Stimulated activated memory B cell treated with anti-CD40 and anti-IgM and Interleukin-4, amounts not matched to agents 10 μg/mL and 1 μg/mL and 100 μg/mL, for 72 hours (primary cell): ENCODE data around the gene NOL12.

Source experiments
- ATAC-seq: fragments of 150-1000 bp; cut with Tn5 transposase; 2 replicates; pipeline ENCODE4 v1.10.0; 2021
- H3K27ac Mint-ChIP-seq: one replicate; pipeline ENCODE4 v1.8.0; 2022; ENCODE audit warnings: mild to moderate bottlenecking, mixed read lengths
- H3K27me3 Mint-ChIP-seq: one replicate; pipeline ENCODE4 v1.8.0; 2022; ENCODE audit warnings: mixed read lengths
- H3K36me3 Mint-ChIP-seq: one replicate; pipeline ENCODE4 v1.8.0; 2022; ENCODE audit warnings: mixed read lengths
- H3K4me1 Mint-ChIP-seq: one replicate; pipeline ENCODE4 v1.8.0; 2022; ENCODE audit warnings: mixed read lengths
- H3K4me3 Mint-ChIP-seq: one replicate; pipeline ENCODE4 v1.8.0; 2022; ENCODE audit warnings: mild to moderate bottlenecking, moderate library complexity, mixed read lengths
- H3K9me3 Mint-ChIP-seq: one replicate; pipeline ENCODE4 v1.8.0; 2022; ENCODE audit warnings: mixed read lengths

NOL12 gene, protein sequence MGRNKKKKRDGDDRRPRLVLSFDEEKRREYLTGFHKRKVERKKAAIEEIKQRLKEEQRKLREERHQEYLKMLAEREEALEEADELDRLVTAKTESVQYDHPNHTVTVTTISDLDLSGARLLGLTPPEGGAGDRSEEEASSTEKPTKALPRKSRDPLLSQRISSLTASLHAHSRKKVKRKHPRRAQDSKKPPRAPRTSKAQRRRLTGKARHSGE

DNA sequence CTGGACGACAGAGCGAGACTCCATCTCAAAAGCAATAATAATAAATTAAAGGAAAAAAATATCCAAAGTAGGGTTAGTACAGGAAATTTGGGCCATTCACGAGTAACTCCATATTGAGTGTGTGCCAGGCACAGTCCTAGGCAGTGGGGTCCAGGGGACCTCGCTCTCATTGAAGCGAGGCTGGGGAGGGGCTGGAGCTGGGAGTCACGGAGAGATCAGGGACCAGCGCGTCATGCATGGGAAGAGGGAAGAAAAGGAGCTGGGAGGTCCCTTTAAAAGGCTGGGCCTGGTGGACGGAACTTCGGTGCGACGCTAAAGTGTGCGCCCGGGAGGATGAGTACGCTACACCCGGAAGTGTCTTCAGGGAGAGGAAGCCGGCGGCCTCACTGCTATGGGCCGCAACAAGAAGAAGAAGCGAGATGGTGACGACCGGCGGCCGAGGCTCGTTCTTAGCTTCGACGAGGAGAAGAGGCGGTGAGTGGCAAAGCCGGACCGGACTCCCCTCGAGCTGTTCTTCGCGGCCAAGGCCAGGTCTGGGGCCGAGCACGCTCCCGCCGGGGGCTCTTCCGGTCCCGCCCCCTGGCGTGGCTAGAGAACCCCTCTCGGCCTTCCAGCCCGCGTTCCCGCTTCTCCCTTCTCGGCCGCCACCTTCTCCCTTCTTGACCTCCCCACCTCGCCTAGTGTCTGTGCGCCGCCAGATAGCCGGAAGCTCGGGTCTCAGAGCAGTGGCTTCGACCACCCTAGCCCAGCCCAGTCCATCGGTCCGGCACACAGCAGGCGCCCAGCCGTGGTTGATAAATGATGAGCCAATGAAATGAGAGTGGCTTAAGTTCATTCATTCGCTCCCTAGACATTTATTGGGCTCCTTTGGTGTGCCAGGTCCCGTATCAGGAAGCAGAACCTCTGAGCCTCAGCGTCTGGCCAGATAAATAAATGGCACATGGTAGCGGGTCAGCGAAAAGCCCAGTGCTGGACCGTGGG lies at the start of gene NOL12:
NOL12 (plus strand) TSS at position 342 of the 981 bp plus-strand sequence; CDS start at position 392, 50 bp downstream.
- H3K36me3 Mint-ChIP-seq: peaks cover 22% of the 10 kb centered on the region
- peak within 1 kb of the TSS; percentile 85 for H3K27ac Mint-ChIP-seq
- peak; percentile 94 for ATAC-seq
- peak within 1 kb of the TSS; percentile 95 for H3K4me3 Mint-ChIP-seq
- H3K9me3 Mint-ChIP-seq: no peaks in the 10 kb centered on the region
- no peaks in the 10 kb centered on the region for H3K27me3 Mint-ChIP-seq
- H3K4me1 Mint-ChIP-seq: peaks cover 38% of the 10 kb centered on the region

DNA sequence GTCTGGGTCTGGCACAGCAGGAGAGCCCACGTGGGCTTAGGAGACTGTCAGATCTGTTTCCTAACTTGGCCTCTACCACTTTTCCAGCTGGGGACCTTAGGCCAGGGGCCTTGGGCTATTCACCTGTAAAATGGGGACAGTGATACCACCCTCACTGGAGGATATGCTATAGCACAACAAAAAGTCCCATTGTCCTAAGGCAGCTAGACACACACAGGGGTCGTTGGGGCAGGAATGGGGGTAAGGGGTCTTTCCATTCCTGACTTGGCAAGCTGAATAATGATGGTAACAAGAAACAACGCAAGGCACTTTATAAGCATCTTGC lies 49.2 kb upstream of the NOL12 start:
- Mint-ChIP-seq H3K9me3 (no peaks in the 10 kb centered on the region), H3K4me1 (peaks cover 87% of the 10 kb centered on the region), H3K27me3 (no peaks in the 10 kb centered on the region), H3K36me3 (peaks cover 3% of the 10 kb centered on the region), H3K4me3 (peak overlapping the region; percentile 24), H3K27ac (peak overlapping the region; percentile 92)
- ATAC-seq: no peak

DNA sequence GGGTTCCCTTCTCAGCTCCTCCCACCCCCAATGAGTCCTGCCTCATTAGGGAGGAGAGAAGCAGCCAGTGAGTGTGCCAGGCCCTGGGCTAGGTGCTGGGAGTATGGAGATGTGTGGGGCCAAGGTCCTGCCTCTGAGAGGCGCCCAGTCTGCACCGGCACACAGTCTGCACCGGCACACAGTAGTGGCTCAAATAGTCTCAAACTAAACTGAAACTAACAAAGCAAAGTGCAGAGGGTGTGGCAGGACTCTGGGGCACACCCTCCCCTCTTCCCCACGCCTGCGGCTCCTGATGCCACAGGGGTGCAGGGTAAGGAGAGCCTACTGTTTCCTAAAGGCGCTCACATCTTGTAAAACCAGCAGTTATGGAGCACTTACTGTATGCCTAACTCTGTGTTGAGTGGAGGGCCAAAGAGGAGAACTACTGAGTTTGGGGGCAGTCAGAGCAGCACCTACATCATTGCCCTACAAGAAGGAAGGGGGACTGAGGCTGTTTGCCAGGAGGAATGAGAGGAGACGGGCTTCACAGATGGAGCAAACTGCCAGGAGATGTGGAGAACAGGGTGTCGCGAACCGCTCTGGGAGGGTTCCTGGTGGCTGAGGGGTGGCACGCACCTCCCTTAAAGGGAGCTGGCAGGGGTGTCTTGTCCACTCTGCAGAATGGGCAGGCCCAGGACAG lies 47.6 kb upstream of the NOL12 start:
- no peak for ATAC-seq
- Mint-ChIP-seq H3K36me3 (peaks cover 5% of the 10 kb centered on the region), H3K27me3 (no peaks in the 10 kb centered on the region), H3K4me3 (peak overlapping the region; percentile 93), H3K9me3 (no peaks in the 10 kb centered on the region), H3K27ac (peak overlapping the region; percentile 92), H3K4me1 (peaks cover 87% of the 10 kb centered on the region)

DNA sequence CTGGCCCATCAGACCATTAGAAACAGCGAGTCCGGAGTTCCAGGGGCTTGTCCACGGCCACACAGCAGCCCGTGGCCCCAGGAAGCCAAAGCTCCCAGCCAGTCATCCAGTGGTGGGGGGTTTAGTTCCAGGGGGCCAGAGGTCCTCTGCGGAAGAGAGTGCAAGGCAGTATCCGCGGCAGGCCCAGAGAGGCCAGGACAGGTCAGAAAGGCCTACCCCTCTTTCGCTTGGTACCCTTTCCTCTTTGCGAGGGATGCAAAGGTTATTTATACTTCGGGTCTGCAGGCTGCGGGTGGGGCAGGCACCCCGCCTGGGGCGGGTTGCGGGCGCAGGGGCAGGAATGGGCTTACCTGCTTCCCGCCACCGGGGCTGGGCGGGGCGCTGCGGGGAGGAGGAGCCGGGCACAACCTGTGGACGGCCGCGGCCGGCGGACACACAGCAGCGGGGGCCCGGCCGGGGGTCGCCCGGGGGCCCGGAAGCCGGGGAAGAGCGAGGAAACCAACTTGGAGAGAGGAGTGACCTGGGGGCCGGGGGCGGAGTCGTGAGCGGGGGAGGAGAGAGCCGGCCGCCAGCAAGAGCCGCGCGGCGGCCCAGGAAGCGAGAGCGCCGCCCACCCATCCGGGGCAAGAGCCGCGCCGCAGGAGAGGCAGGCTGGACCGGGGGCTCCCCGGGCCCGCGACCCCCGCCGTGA lies 46.9 kb upstream of the NOL12 start, which contains the start of gene SH3BP1:
SH3BP1 (plus strand) TSS at position 600 of the 691 bp plus-strand sequence. CDS start 119 bp downstream, outside the sequence.
- Mint-ChIP-seq H3K4me3 (peak within 1 kb of the TSS; percentile 93), H3K36me3 (peaks cover 11% of the 10 kb centered on the region), H3K4me1 (peaks cover 85% of the 10 kb centered on the region), H3K27me3 (no peaks in the 10 kb centered on the region), H3K9me3 (no peaks in the 10 kb centered on the region), H3K27ac (peak within 1 kb of the TSS; percentile 92)
- peak; percentile 50 for ATAC-seq

DNA sequence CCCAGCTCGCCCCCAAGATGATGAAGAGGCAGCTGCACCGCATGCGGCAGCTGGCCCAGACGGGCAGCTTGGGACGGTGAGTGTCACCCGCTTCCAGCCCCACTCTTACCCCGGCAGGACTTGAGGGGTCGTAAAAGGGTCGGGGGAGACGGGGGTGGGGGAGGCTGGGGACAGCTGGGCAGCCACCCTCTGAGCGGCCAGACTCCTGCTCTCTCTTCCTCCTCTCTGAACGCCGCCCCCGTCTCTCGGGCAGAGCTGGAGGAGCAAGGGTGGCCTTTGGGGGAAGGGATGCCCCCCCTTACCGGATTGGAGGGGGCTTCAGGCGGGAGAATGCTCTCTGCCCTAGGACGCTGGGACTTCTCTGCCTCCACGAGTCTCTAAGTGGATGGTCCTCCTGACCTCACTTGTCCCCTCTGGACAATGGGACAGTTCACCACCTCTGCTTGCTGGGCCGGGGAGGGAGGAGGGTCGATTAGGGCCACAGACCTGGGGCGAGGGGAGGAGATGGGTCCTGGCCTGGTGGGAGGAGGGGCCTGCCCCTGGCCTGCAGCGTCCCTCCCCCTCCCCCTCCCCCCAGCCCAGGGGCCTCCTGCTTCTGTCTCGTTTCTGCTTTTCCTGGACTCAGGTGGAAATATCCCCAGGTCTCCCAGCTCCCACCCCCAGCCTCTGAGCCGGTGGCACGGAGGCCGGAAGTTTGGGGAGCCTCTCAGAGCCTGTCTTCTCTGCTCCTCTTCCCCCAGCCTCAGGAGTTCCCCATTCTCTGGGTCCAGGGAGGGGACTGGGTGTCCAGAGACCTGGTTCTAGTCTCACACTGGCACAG lies 46.2 kb upstream of the NOL12 start:
- Mint-ChIP-seq H3K9me3 (no peaks in the 10 kb centered on the region), H3K27me3 (no peaks in the 10 kb centered on the region), H3K4me3 (peak overlapping the region; percentile 93), H3K4me1 (peaks cover 83% of the 10 kb centered on the region), H3K36me3 (peaks cover 18% of the 10 kb centered on the region), H3K27ac (peak overlapping the region; percentile 92)
- peak; percentile 21 for ATAC-seq

DNA sequence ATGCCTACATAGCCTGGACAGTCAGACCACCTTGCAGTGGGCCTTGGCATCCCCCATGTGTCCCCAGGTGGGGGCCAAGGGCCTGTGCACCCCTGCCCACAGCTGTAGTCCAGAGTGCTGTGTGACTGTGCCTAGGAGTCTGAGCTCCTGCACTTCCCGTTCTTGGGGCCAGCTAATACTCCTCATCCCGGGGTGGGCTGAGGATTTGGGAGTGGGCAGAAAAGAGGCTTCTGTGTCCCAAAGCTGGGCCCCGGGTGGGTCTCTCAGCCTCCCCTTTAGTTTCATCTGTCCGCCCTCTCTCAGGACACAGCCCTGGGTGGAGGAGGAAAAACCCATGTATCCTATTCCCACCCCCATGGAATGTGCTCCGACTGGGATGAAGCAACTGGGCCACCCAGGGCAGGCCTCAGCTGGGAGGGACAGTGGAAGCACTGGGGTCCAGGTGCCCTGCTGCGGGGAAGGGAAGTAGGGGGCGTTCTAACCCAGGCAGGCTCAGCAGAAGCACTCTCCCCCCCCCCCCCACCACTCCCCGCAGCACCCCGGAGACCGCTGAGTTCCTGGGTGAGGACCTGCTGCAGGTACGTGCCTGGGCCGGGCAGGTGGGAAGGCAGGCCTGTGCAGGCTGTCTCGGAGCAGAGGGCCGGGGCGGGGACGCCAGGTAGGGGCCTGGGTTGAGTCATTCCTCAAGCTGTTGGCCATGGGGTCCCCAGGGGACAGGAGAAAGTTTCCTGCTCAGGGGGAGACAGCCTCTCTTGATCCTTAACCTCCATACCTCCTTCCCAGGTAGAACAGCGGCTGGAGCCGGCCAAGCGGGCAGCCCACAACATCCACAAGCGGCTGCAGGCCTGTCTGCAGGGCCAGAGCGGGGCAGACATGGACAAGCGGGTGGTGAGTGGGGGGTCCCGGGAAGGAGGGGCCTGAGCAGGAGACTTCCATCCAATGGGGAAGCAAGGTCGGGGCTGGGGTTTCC lies 45.3 kb upstream of the NOL12 start:
- H3K27ac Mint-ChIP-seq: peak overlapping the region; percentile 92
- no peaks in the 10 kb centered on the region for H3K9me3 Mint-ChIP-seq
- ATAC-seq: no peak
- peaks cover 21% of the 10 kb centered on the region for H3K36me3 Mint-ChIP-seq
- H3K27me3 Mint-ChIP-seq: no peaks in the 10 kb centered on the region
- H3K4me3 Mint-ChIP-seq: peak overlapping the region; percentile 93
- peaks cover 78% of the 10 kb centered on the region for H3K4me1 Mint-ChIP-seq

DNA sequence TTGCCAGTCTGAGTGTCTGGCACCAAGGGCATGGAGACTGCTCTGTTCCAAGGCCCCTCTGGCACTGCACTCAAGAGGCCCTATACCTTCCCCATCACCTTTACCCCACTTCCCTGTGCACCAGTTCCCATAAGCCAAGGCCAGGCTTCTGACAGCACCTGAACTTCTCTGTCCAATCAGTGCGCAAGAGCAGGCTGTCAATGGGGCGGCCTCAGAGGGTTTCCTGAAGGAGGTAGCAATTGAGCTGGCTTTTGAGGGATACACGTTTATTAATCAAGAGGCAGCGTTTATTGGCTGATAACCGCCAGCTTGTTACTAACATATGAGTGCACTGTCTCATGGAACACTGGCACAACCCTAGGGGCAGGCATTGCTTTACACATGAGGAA lies 44.6 kb upstream of the NOL12 start:
- Mint-ChIP-seq H3K4me1 (peaks cover 71% of the 10 kb centered on the region), H3K9me3 (no peaks in the 10 kb centered on the region), H3K36me3 (peaks cover 24% of the 10 kb centered on the region), H3K27me3 (no peaks in the 10 kb centered on the region), H3K4me3 (no peak overlapping the region), H3K27ac (no peak overlapping the region)
- no peak for ATAC-seq

DNA sequence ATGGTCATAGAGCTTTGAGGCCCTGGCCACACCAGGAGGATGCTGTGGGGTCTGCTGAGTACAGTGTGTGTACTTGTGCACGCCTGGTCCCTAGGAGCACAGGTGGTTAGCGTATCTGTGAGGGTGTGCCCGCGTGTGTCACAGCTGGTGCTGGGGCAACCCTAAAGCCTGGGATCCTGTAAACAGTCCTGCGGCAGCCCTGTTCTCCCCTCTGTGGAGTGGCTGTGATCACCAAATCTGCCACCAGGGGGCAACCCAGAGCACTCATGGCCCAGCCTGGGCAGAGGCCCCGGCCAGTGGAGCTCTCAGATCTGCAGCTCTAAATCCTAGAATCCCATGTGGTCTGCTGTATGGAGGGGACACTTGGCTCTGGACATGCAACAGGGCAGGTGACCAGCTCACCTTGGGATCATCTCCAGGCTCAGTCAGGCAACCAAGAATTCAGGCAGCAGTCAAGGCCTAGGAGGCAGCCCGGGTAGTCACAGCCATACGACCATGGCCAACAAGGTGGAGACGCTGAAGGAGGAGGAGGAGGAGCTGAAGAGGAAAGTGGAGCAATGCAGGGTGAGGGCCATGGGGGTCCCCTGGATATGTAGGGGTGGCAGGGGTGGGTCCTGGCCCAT lies 42.8 kb upstream of the NOL12 start:
- H3K36me3 Mint-ChIP-seq: peaks cover 35% of the 10 kb centered on the region
- peak overlapping the region; percentile 49 for H3K27ac Mint-ChIP-seq
- H3K4me1 Mint-ChIP-seq: peaks cover 53% of the 10 kb centered on the region
- no peaks in the 10 kb centered on the region for H3K27me3 Mint-ChIP-seq
- peak; percentile 81 for ATAC-seq
- no peak overlapping the region for H3K4me3 Mint-ChIP-seq
- H3K9me3 Mint-ChIP-seq: no peaks in the 10 kb centered on the region

DNA sequence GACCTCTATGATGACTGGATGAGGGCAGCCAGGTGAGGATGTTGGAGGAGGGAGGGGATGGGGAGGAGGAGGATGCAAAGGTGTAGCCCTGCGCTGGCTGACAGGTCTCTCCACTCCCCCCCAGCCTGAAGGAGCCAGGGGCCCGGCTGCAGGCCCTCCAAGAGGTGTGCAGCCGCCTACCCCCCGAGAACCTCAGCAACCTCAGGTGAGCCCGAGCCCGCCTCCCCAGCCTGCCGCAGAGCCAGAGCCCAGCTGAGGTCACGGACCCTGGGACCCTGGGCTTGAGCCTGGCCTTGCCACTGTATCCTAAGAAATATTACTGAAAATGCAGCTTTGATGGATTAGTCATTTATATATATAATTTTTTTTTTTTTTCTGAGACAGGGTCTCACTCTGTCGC lies 38.8 kb upstream of the NOL12 start:
- no peak overlapping the region for H3K4me3 Mint-ChIP-seq
- peaks cover 58% of the 10 kb centered on the region for H3K36me3 Mint-ChIP-seq
- ATAC-seq: no peak
- no peaks in the 10 kb centered on the region for H3K27me3 Mint-ChIP-seq
- H3K9me3 Mint-ChIP-seq: no peaks in the 10 kb centered on the region
- H3K27ac Mint-ChIP-seq: no peak overlapping the region
- peaks cover 26% of the 10 kb centered on the region for H3K4me1 Mint-ChIP-seq

DNA sequence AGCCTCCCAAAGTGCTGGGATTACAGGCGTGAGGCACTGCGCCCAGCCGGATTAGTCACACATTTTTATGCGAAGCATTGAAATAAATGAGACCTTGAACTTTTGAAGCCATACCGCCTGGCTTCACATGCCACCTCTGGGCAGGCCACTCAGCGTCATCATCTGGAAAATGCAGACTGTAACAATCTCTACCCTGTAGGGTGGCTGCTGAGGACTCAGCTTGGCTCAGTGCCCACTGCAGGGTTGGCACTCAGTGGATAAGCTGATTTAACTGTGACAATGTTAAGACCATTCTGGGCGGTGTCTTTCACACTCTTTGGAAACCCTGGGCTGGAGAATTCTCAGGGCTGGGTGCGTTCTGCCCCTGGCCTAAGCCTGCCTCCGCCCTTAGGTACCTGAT lies 38.2 kb upstream of the NOL12 start:
- Mint-ChIP-seq H3K36me3 (peaks cover 64% of the 10 kb centered on the region), H3K27ac (no peak overlapping the region), H3K4me1 (peaks cover 20% of the 10 kb centered on the region), H3K27me3 (no peaks in the 10 kb centered on the region), H3K9me3 (no peaks in the 10 kb centered on the region), H3K4me3 (no peak overlapping the region)
- no peak for ATAC-seq

DNA sequence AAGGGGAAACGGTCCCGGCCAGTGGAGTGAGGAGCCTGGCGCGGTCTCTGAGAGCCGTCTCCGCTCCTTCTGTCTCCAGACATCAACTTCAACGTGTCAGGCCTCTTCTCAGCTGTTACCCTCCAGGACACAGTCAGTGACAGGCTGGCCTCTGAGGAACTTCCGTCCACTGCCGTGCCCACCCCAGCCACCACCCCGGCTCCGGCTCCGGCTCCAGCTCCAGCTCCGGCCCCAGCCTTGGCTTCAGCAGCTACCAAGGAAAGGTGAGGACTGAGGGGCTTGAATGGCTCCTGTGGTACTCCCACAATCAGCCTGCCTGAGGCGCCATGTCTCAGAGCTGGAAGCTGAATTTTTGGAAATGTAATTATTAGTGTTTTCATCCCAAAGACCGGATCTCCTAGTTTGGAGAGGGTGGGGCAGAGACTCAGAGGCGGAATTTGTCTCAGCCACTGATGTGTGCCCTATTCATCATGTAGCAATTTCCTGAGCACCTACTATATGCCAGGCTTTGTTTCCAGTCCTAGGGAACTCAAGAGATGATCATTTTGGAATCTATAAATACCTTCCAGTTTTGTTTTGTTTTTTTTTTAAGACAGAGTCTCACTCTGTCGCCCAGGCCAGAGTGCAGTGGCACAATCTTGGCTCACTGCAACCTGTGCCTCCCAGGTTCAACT lies 35.5 kb upstream of the NOL12 start:
- Mint-ChIP-seq H3K9me3 (no peaks in the 10 kb centered on the region), H3K4me3 (no peak overlapping the region), H3K27ac (no peak overlapping the region), H3K27me3 (no peaks in the 10 kb centered on the region), H3K4me1 (no peaks in the 10 kb centered on the region), H3K36me3 (peaks cover 60% of the 10 kb centered on the region)
- no peak for ATAC-seq

DNA sequence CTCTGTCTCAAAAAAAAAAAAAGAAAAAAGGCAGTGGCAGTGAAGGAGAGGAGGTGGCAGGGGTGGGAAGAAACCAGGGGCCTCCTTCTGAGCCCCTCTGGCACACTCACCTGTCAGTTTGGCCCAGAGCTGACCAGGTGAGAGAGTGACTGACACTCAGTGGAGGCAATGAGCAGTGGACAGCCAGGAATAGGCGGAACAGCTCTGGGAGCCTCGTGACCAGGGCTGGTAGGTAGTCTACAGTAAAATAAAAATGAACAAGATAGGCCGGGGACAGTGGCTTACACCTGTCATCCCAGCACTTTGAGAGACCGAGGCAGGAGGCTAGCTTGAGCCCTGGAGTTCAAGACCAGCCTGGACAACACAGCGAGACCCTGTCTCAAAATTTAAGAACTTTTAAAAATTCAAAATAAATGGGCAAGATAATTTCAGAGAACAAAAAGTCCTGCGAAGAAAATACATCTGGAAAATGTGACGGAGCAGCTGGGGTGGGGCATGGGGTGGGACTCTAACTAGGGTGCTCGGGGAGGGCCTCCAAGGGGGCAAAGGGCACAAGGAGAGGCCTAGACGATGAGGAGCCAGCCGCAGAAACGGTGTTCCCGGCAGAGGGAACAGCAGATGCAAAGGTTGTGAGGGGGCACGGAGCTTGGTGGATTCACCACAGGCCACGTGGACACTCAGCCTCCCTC lies 31.4 kb upstream of the NOL12 start:
- peak overlapping the region; percentile 24 for H3K27ac Mint-ChIP-seq
- no peaks in the 10 kb centered on the region for H3K9me3 Mint-ChIP-seq
- no peak overlapping the region for H3K4me3 Mint-ChIP-seq
- H3K4me1 Mint-ChIP-seq: peaks cover 15% of the 10 kb centered on the region
- peaks cover 33% of the 10 kb centered on the region for H3K36me3 Mint-ChIP-seq
- no peaks in the 10 kb centered on the region for H3K27me3 Mint-ChIP-seq
- ATAC-seq: no peak
